Measurements from ENCODE around the gene ARMH1.

GRCh38 chr1:44696101-44696500, 21.6 kb downstream of the ARMH1 start:
- TF ChIP-seq POLR2AphosphoS5 (IDR thresholded peaks at IDR 0.05; ENCODE audit: low read depth, low read length) = no peak
- no peak for TF ChIP-seq REST (IDR thresholded peaks at IDR 0.05; ENCODE audit: insufficient read depth in 1 of 2, low read depth in 2 of 2, low read length in 2 of 2)
- TF ChIP-seq TAF1 (IDR thresholded peaks at IDR 0.05; ENCODE audit: borderline replicate concordance, insufficient read depth, low read length) = no peak
